CD4-positive, alpha-beta T cell (primary cell): Measurements from ENCODE around the gene LPP. TPM values are rescaled to one million over a fixed set of nuclear protein-coding genes. Genes with fewer than 3 reads are reported as not detected.

Source experiments
- ATAC-seq: fragments of 200-7000 bp; cut with Tn5 transposase; one replicate; pipeline ENCODE4 v1.10.0; 2022; ENCODE audit warnings: mild to moderate bottlenecking; ENCODE audit not compliant: poor library complexity
- CTCF ChIA-PET: fragments of 350-600 bp; sonication (Branson Sonifier 250); formaldehyde crosslinking; loops from one replicate; lab custom pipeline; 2021; ENCODE audit warnings: antibody characterized with exemption, inconsistent platforms; lab: Charles Lee
- POLR2A ChIA-PET: fragments of 350-600 bp; sonication (Branson Sonifier 250); formaldehyde crosslinking; loops from one replicate; lab custom pipeline; 2021; ENCODE audit warnings: antibody characterized with exemption, inconsistent platforms; lab: Charles Lee
- DNase-seq, 14 experiments: peaks; one replicate each; pipeline ENCODE4 v3.0.0-alpha.2; 2013 to 2020; ENCODE audit warnings: mixed read lengths in 2 of 14
- H3K27ac ChIP-seq, 2 donors: one replicate each; pipeline versions ENCODE4 v1.5.1 to v1.7.0; 2013; ENCODE audit warnings: low read length in 2 of 2, low read depth in 1 of 2, mild to moderate bottlenecking in 1 of 2
- H3K27me3 ChIP-seq, 2 experiments: 1 replicate in 1 of 2; 2 replicates in 1 of 2; pipeline versions ENCODE4 v1.6.1 to v1.7.0; 2013; ENCODE audit warnings: low read length in 2 of 2, control low read depth in 1 of 2, mild to moderate bottlenecking in 1 of 2, moderate library complexity in 1 of 2; ENCODE audit not compliant: insufficient read depth in 2 of 2, control insufficient read depth in 1 of 2
- H3K36me3 ChIP-seq: one replicate; pipeline ENCODE4 v1.6.1; 2013; ENCODE audit warnings: low read length, control low read depth; ENCODE audit not compliant: insufficient read depth
- H3K4me1 ChIP-seq: one replicate; pipeline ENCODE4 v1.6.1; 2013; ENCODE audit warnings: low read length, control low read depth; ENCODE audit not compliant: insufficient read depth
- H3K4me3 ChIP-seq: one replicate; pipeline ENCODE4 v1.5.1; 2013; ENCODE audit warnings: mild to moderate bottlenecking, low read length, moderate library complexity
- H3K9me3 ChIP-seq, 2 experiments: 1 replicate in 1 of 2; 2 replicates in 1 of 2; pipeline versions ENCODE4 v1.6.1 to v1.7.0; 2013; ENCODE audit warnings: low read length in 2 of 2, mild to moderate bottlenecking in 2 of 2, control low read depth in 1 of 2, moderate library complexity in 1 of 2; ENCODE audit not compliant: control insufficient read depth in 1 of 2, insufficient read depth in 1 of 2
- H3K27ac Mint-ChIP-seq: one replicate; pipeline ENCODE4 v1.8.0; 2020; ENCODE audit warnings: mixed read lengths
- H3K27me3 Mint-ChIP-seq: one replicate; pipeline ENCODE4 v1.8.0; 2021; ENCODE audit warnings: mixed read lengths
- H3K36me3 Mint-ChIP-seq: one replicate; pipeline ENCODE4 v1.8.0; 2021; ENCODE audit warnings: low read depth, mixed read lengths
- H3K4me1 Mint-ChIP-seq: one replicate; pipeline ENCODE4 v1.8.0; 2021; ENCODE audit warnings: low read depth, mixed read lengths
- H3K4me3 Mint-ChIP-seq: one replicate; pipeline ENCODE4 v1.8.0; 2020; ENCODE audit warnings: mild to moderate bottlenecking, mixed read lengths
- H3K9me3 Mint-ChIP-seq: one replicate; pipeline ENCODE4 v1.8.0; 2020; ENCODE audit warnings: mixed read lengths
- intact Hi-C, 2 experiments: fragments of 100-400 bp; cut with DNase I in 1 of 2; cut with micrococcal nuclease in 1 of 2; formaldehyde crosslinking; loops; one replicate each; pipeline versions ENCODE4 v1.15.1 to v1.9.0; 2023 to 2025; cut with DNase I, micrococcal nuclease
- total RNA-seq, 174 experiments: library from RNA in 2 of 174; stranded (reverse) in 2 of 174; gene quantifications; one replicate each; pipeline ENCODE4 v1.2.3 and lab custom pipeline; 2021 to 2026
- TF ChIP-seq, protein P1 (sequence below): fragments of 200-600 bp; IDR thresholded peaks from one replicate; pipeline ENCODE4 v1.8.0; 2022; ENCODE audit warnings: antibody characterized with exemption, mild to moderate bottlenecking

LPP gene
- total RNA-seq, 2 experiments from 2014 or later = 45.6 to 45.9 TPM

- DNase-seq (no peak), ATAC-seq (no peak)
- TF ChIP-seq, protein P1, sequence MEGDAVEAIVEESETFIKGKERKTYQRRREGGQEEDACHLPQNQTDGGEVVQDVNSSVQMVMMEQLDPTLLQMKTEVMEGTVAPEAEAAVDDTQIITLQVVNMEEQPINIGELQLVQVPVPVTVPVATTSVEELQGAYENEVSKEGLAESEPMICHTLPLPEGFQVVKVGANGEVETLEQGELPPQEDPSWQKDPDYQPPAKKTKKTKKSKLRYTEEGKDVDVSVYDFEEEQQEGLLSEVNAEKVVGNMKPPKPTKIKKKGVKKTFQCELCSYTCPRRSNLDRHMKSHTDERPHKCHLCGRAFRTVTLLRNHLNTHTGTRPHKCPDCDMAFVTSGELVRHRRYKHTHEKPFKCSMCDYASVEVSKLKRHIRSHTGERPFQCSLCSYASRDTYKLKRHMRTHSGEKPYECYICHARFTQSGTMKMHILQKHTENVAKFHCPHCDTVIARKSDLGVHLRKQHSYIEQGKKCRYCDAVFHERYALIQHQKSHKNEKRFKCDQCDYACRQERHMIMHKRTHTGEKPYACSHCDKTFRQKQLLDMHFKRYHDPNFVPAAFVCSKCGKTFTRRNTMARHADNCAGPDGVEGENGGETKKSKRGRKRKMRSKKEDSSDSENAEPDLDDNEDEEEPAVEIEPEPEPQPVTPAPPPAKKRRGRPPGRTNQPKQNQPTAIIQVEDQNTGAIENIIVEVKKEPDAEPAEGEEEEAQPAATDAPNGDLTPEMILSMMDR = no peak
- Mint-ChIP-seq H3K27ac (no peak overlapping the region), H3K4me3 (no peak overlapping the region), H3K4me1 (peaks cover 4% of the 10 kb centered on the region), H3K9me3 (no peaks in the 10 kb centered on the region), H3K36me3 (peaks cover 11% of the 10 kb centered on the region), H3K27me3 (no peaks in the 10 kb centered on the region)
- ChIA-PET POLR2A (no interaction called here), CTCF (no interaction called here)
- Histone ChIP-seq H3K9me3 (no peaks in the 10 kb centered on the region), H3K36me3 (no peaks in the 10 kb centered on the region), H3K4me3 (no peak overlapping the region), H3K27me3 (no peaks in the 10 kb centered on the region), H3K27ac (no peak overlapping the region), H3K4me1 (no peaks in the 10 kb centered on the region)
- intact Hi-C loops = no loop called here
These were observed 108.5 kb downstream of the LPP start for GRCh38 chr3:188262488-188262887.

- H3K27ac ChIP-seq = no peak overlapping the region
- H3K27ac Mint-ChIP-seq = no peak overlapping the region
- no peaks in the 10 kb centered on the region for H3K9me3 Mint-ChIP-seq
- ChIA-PET CTCF (interaction anchor here (1.8 kb wide), 1 partner anchor 515 kb away, joined by 5 read pairs; no protein-coding TSS in a partner anchor), POLR2A (no interaction called here)
- H3K36me3 Mint-ChIP-seq = peaks cover 11% of the 10 kb centered on the region
- no peaks in the 10 kb centered on the region for H3K9me3 ChIP-seq
- no peak overlapping the region for H3K4me3 Mint-ChIP-seq
- no peaks in the 10 kb centered on the region for H3K4me1 ChIP-seq
- ATAC-seq = no peak
- H3K27me3 ChIP-seq = no peaks in the 10 kb centered on the region
- intact Hi-C loops = no loop called here
- DNase-seq = no peak
- peaks cover 5% of the 10 kb centered on the region for H3K4me1 Mint-ChIP-seq
- no peaks in the 10 kb centered on the region for H3K27me3 Mint-ChIP-seq
- H3K4me3 ChIP-seq = no peak overlapping the region
- TF ChIP-seq, protein P1 = no peak
- H3K36me3 ChIP-seq = no peaks in the 10 kb centered on the region
These were observed 109.1 kb downstream of the LPP start for GRCh38 chr3:188262913-188263683.

GRCh38 chr3:188264226-188265207 lies 110.6 kb downstream of the LPP start:
- Mint-ChIP-seq H3K36me3 (peaks cover 4% of the 10 kb centered on the region), H3K27ac (no peak overlapping the region), H3K9me3 (no peaks in the 10 kb centered on the region), H3K4me1 (peaks cover 5% of the 10 kb centered on the region), H3K4me3 (no peak overlapping the region), H3K27me3 (no peaks in the 10 kb centered on the region)
- Histone ChIP-seq H3K9me3 (no peaks in the 10 kb centered on the region), H3K27me3 (no peaks in the 10 kb centered on the region), H3K36me3 (no peaks in the 10 kb centered on the region), H3K27ac (no peak overlapping the region), H3K4me1 (no peaks in the 10 kb centered on the region), H3K4me3 (no peak overlapping the region)
- ATAC-seq = no peak
- intact Hi-C loops = no loop called here
- POLR2A ChIA-PET = no interaction called here
- TF ChIP-seq, protein P1 = no peak
- CTCF ChIA-PET = interaction anchor here (1.8 kb wide), 1 partner anchor 517 kb away, joined by 5 read pairs; no protein-coding TSS in a partner anchor
- no peak for DNase-seq
